ENCODE results near the gene SV2C. TPM values are rescaled to one million over a fixed set of nuclear protein-coding genes. Genes with fewer than 3 reads are reported as not detected.
A peak's percentile ranks its signal among the peaks of the same experiment; 100 is the strongest.

SV2C gene
- polyA plus RNA-seq, 3 donors = 0.01 to 0.02 TPM; not detected in 1

- WGBS (ENCODE audit: insufficient coverage) = 44% methylated on average over 2 of the region's 2 CpGs
- no peaks in the 10 kb centered on the region for H3K79me2 ChIP-seq (ENCODE audit: insufficient read depth, low read length)
- no peaks in the 10 kb centered on the region for H3K4me1 Mint-ChIP-seq
- no peak overlapping the region for H3K4me3 ChIP-seq (replicated peaks in 1 of 3; ENCODE audit: low read depth in 2 of 3, low read length in 3 of 3)
- peak; percentile 51 for TF ChIP-seq CTCF (IDR thresholded peaks at IDR 0.05)
- H3K4me2 ChIP-seq (replicated peaks; ENCODE audit: extremely low read depth, low read length, poor library complexity, severe bottlenecking) = no peak overlapping the region
- no peak overlapping the region for H3K9ac ChIP-seq (ENCODE audit: insufficient read depth, low read length, poor library complexity, severe bottlenecking)
- peaks cover 27 to 38% of the 10 kb centered on the region in 2 donors for H3K27me3 ChIP-seq (ENCODE audit: control insufficient read depth in 2 of 2, insufficient read depth in 2 of 2, low read length in 2 of 2)
- no peaks in the 10 kb centered on the region for H3K4me1 ChIP-seq (ENCODE audit: control insufficient read depth in 1 of 2, insufficient read depth in 2 of 2, low read length in 2 of 2)
- H3K36me3 ChIP-seq (replicated peaks in 1 of 2; ENCODE audit: control insufficient read depth in 1 of 2, insufficient read depth in 2 of 2, low read length in 2 of 2) = no peaks in the 10 kb centered on the region
- peak overlapping the region in 1 of 7 donors; percentile 51 for H3K27ac Mint-ChIP-seq
- peaks cover 0 to 1% (median 0%) of the 10 kb centered on the region in 7 donors for H3K9me3 Mint-ChIP-seq
- no peak overlapping the region for H3K4me3 Mint-ChIP-seq
- H2AFZ ChIP-seq (ENCODE audit: insufficient read depth, low read depth, low read length, poor library complexity, severe bottlenecking) = no peak overlapping the region
- intact Hi-C loops (cut with micrococcal nuclease) = no loop called here
- peak in 1 of 3 donors; percentile 10 for DNase-seq
- no peaks in the 10 kb centered on the region for H3K36me3 Mint-ChIP-seq
- H3K27me3 Mint-ChIP-seq (ENCODE audit: low read depth in 3 of 3) = peaks cover 23 to 44% (median 27%) of the 10 kb centered on the region in 3 donors
- H4K20me1 ChIP-seq (ENCODE audit: insufficient read depth, low read length) = no peaks in the 10 kb centered on the region
- H3K27ac ChIP-seq (ENCODE audit: low read depth in 1 of 2, low read length in 2 of 2) = no peak overlapping the region
- H3K9me3 ChIP-seq (replicated peaks in 1 of 2; ENCODE audit: control insufficient read depth in 1 of 2, insufficient read depth in 1 of 2, low read length in 2 of 2) = no peaks in the 10 kb centered on the region
Measured at GRCh38 chr5:76074487-76075065, 8.6 kb upstream of the SV2C start.

GRCh38 chr5:76081811-76082771, 1.1 kb upstream of the SV2C start:
- Histone ChIP-seq H2AFZ (ENCODE audit: insufficient read depth, low read depth, low read length, poor library complexity, severe bottlenecking) (no peak overlapping the region), H3K27me3 (ENCODE audit: control insufficient read depth in 2 of 2, insufficient read depth in 2 of 2, low read length in 2 of 2) (peaks cover 76 to 87% of the 10 kb centered on the region in 2 donors), H3K4me2 (replicated peaks; ENCODE audit: extremely low read depth, low read length, poor library complexity, severe bottlenecking) (no peak overlapping the region), H3K79me2 (ENCODE audit: insufficient read depth, low read length) (no peaks in the 10 kb centered on the region), H3K9me3 (replicated peaks in 1 of 2; ENCODE audit: control insufficient read depth in 1 of 2, insufficient read depth in 1 of 2, low read length in 2 of 2) (peaks cover 0 to 31% of the 10 kb centered on the region in 2 donors), H3K36me3 (replicated peaks in 1 of 2; ENCODE audit: control insufficient read depth in 1 of 2, insufficient read depth in 2 of 2, low read length in 2 of 2) (no peaks in the 10 kb centered on the region), H3K4me1 (ENCODE audit: control insufficient read depth in 1 of 2, insufficient read depth in 2 of 2, low read length in 2 of 2) (peaks cover 3 to 9% of the 10 kb centered on the region in 2 donors), H4K20me1 (ENCODE audit: insufficient read depth, low read length) (no peaks in the 10 kb centered on the region), H3K4me3 (replicated peaks in 1 of 3; ENCODE audit: low read depth in 2 of 3, low read length in 3 of 3) (no peak overlapping the region), H3K27ac (ENCODE audit: low read depth in 1 of 2, low read length in 2 of 2) (no peak overlapping the region), H3K9ac (ENCODE audit: insufficient read depth, low read length, poor library complexity, severe bottlenecking) (no peak overlapping the region)
- Mint-ChIP-seq H3K9me3 (peaks cover 0 to 25% (median 5%) of the 10 kb centered on the region in 7 donors), H3K27me3 (ENCODE audit: low read depth in 3 of 3) (peaks cover 80 to 88% (median 84%) of the 10 kb centered on the region in 3 donors), H3K4me3 (peak overlapping the region in 1 of 2 donors; percentile 84), H3K27ac (no peak overlapping the region), H3K4me1 (peaks cover 27% of the 10 kb centered on the region), H3K36me3 (no peaks in the 10 kb centered on the region)
- no peak for DNase-seq
- TF ChIP-seq CTCF (IDR thresholded peaks at IDR 0.05) = no peak
- under 1% methylated on average over 30 of the region's 45 CpGs for WGBS (ENCODE audit: insufficient coverage)
- intact Hi-C loops (cut with micrococcal nuclease) = loop anchor here in 1 of 2 donors (10.0 kb wide), 1 partner anchor 173 kb away; no protein-coding TSS in a partner anchor

Data from CD14-positive monocyte (primary cell).